NCI-H69 (cell line): ENCODE measurements around the gene STRADA.

Source experiments
- DNase-seq: peaks from one replicate; lab custom pipeline; 2025; lab: John Stamatoyannopoulos, UW

STRADA gene

DNA sequence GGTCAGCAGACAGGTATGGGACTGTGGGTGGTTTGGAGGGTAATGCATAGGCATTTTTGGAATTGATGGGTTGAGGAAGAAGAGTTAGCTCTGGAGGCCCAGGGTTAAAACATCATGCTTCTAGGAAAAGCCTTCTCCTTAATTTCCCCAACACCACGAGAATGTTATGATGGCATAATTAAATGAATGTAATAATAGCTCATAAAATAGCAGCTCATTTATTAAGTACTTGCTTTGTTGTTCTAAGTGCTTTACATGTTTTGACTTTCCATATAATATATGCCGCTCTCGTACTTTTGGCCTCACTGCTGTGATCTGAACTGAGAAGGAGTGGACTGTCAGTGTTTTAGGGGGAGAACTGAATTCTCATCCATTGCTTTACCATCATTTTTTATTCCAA is 56.0 kb downstream of the STRADA start:
- no peak for DNase-seq

DNA sequence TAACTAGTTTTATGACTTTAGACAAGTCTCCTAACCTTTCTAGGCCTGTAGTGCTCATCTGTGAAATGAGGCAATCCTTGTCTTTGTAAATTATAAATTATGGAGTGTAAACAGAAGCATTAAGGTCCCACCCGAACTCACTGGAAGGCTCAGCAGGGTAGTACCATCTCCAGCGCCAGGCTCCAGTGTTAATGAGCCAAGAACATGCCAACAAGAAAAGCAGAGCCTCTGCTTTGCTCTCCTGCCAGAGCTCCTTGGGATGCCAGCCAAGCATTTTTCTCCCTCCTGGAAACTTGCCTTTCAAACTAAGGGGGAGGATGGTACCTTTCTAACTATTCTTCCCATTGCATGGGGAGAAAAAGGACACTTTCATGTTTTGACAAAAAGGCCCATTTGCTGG is 56.6 kb downstream of the STRADA start:
- peak; percentile 73 for DNase-seq

DNA sequence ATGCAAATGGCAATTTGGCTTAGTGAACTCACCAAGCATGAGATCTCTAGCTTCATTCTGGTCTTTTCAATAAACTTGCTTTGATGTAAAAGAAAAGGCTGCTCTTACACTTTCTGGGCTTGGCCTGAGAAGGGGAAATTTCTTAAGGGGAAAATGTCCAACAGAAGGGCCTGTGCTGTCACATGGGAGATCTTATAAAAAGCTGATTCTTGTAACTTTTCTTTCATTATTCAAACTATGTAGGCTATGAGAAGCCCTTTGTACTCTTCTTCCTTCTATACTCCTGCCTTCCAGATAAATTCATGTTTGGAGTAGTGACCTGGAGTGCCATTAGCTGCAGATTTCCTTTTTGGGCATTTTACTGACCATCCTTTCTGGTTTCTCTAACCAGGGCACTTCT is 58.6 kb downstream of the STRADA start:
- no peak for DNase-seq

DNA sequence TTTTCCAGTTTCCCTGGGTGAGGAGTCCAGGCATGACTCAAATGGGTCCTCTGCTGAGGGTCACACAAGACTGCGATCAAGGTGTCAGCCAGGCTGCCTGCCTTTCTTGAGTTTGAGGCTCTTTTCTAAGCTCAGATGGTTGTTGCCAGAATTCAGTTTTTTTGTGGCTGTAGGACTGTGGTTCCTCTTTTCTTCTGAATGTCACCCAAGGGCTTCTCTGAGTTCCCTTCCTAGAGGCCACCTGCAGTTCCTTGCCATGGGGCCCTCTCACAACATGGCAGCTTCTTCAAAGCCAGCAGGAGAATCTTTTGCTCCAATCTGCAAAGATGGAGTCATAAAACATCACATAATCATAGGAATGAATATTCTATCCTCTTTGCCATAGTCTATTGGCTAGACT is 59.2 kb downstream of the STRADA start:
- DNase-seq: no peak

DNA sequence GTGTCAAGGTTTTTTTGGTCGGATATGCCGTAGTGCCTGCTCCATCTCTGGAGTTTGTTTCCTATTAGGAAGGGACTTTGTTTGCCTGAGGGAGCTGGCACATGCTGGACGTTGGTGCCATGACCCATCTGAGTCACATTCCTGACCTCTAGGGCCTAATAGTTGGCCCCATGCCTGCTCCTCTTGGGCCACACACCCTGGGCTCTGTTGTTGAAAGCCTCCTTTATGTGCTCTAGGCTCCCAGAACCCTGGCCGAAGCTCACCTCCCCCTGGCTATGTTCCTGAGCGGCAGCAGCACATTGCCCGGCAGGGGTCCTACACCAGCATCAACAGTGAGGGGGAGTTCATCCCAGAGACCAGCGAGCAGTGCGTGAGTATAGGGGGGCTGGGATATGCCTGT is 60.1 kb downstream of the STRADA start:
- no peak for DNase-seq

DNA sequence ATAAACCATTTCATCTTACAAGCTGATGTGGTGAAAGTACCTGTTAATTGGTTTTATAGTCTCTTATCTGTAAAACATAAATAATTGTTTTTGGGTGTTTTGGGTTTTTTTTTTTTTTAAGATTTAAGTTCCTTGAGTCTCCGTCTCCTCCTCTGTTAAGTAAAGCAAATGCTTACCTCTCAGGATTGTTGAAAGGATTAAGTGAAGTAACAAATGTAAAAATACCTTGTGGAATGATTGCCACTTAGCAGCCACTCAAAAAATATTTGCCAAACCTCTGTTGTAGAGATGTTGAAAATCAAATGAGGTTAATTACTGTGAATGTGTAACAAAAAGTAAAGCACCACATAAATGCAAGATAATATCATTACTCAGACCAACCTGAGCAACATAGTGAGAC is 60.9 kb downstream of the STRADA start:
- DNase-seq: no peak

DNA sequence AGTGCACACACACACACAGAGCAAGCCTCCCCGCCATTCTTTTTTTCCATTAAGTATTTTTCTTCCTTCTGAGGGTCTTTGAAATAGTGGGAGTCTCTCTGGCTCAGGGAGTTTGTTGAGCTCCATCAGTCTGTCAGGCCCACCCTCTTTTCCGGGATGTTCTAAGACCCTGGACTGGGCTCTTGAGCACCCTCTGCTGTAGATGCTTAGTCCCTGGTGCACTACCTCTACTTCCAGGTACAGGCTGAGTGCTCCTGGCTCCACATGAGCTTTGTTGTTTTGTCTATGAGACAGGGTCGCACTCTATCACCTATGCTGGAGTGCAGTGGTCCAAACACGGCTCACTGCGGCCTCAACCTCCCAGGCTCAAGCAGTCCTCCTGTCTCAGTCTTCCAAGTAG is 62.4 kb downstream of the STRADA start:
- no peak for DNase-seq

DNA sequence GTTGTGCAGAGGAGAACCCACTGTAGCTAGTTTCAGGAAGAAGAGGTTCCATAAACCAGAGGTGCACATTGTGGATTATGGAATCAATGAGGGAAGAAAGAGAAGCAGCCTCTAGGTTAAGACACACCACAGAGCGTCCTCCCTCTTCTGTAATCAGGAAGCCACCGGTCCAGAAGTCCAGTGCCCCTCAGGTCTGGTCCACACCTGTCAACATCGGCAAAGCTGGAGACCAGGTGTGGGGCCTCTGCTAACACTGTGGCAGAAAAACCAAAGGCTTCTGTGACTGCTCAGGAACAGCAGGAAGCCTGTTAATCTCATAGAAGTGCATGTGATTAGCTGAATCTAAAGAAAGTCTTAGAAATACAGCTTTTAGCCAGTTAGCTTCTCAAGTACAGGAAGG is 65.0 kb downstream of the STRADA start:
- DNase-seq: no peak

DNA sequence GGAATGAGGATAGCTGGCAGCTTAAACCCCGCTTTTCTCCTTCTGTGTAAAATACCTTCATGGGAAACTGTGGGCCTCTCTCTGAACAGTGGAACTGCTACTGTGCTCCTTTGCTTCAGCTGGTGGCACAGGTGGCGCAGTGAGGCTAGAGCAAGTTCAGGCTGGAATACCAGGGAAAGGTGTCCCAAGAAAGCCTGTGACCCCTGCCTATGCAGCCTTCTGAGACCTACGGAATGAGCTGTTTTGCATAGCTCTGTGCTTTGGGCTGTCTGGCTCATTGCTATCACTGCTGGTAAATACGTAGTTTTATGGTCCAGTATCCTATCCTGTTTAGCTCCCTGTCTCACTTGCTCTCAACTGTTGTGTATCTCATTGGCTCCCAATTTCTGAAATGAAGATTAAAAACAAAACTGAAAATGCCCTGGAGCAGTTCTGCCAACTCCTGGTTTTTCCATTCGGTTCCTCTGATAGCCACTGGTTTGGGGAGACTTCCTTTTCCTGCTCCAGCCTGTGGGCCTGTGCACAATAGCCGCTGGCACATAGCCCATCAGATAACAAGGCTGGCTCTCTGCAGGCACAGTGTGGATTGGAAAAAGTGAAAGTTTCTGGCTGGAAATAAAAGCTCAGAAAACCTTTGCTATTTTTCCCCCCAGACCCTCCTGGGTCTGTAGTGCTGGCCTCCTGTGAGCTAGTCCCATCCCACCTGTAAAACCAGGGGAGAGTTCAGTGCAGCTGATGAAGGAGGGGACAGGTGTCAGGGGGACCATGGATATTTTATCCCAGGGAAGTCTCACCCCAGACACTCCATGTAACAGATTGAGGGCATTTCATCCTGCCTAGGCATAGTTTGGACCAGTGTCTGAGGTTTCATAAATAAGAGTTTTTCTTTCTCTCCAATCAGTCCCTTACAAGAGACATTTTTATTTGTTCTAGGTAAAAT is 65.7 kb downstream of the STRADA start:
- DNase-seq: peak; percentile 77

DNA sequence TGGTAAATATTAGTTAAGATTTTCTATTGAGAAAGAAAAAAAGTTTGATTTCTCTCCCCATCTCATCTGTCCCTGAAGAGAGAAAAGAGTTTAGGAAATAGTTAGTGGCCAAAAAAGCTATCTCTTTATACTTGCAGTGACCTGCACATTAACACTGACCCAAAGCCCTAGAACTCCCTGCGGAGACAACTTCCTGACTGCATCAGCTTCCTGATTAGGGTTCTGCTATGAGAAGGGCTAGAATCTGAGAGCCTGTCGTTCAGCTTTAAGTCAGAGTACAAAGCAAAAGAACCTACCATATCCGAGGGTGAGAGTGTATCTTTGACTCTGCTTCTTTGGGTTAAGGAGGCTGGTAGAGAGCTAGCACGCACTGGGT is 66.4 kb downstream of the STRADA start:
- DNase-seq: peak; percentile 66

DNA sequence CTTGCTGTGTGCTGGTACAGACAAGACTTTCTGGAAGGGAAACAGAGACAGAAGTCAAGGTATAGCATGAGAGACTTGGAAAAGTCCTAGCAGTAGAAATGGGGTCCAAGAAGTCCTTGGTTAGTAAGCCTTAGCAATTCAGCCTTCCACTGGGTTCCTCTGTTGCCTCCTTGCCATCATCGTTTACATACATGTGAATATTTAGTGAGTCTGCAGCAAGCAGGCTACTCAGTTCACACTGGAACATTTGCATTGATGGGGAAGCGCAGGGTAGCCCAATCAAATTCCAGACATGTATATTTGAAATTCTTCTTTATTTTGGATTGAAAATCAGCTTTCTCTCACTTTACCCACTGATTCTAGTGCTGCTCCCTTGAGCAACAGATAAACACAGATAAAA is 68.7 kb downstream of the STRADA start:
- DNase-seq: no peak

DNA sequence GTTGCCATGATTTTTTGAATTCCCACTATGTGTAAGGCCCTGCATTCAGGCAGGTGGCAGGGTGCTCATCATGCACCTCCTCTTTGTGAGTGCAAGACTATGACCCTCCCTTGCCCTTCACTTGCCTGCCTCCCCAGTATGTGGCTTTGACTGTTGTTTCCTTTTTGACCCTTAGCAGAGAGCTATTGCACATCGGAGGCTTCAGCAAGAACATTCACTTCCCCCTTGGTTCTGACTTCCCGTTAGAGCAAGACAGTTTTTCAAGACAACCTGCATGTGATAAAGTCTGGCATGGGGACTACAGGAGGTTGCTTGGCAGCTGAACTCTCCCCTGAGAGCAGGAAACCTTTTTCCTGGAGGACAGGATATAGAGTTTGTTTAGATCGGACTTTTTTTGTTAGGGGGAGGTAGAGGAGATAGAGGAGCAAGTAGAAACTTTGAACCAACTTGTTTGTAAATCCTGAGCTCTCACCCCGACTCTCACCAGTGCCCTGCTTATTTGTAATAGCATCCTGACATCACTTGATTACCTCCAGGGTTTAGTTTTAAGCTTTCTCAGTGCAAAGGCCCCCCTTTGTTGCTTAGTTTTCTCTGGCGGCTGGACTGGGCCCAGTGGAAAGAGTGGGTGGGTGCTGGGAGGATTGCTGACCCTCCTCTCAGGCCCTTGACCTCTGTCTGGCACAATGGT is 75.9 kb downstream of the STRADA start:
- no peak for DNase-seq

DNA sequence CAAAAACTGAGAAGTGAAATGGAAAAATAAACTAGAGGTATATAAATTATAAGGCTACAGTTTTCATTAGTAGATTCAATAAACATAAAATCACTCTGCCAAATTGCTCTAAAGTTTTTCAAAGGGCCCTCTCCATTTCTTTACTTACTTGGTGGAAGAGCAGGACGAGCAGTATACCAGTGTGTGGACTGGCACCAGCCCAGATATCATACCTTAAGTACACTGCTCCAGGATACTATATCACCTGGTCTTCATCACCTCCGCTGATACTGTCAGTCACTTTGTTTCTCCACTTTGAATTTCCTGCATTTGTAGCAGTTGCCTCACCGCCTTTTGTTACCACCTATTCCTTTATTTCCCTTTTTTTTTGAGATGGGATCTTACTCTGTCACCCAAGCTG is 81.7 kb downstream of the STRADA start:
- no peak for DNase-seq

DNA sequence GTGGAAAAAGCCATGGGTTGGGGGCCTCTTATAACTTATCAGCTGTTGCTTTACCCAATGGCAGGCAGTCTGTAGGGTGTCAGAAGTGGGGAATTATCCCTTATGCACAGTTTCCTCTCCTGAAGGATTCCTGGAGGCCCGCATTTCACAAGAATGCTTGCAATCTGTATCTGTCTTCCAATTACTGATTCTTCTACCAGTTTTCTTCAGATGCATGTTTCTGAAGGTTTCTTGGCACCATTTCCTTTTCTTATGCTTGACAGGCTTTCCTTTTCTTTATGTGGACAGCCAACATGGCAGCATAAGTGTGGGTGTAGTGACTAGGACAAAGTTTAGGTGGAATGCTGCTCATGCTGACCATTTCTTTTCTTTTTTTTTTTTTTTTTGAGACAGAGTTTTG is 83.2 kb downstream of the STRADA start:
- no peak for DNase-seq

DNA sequence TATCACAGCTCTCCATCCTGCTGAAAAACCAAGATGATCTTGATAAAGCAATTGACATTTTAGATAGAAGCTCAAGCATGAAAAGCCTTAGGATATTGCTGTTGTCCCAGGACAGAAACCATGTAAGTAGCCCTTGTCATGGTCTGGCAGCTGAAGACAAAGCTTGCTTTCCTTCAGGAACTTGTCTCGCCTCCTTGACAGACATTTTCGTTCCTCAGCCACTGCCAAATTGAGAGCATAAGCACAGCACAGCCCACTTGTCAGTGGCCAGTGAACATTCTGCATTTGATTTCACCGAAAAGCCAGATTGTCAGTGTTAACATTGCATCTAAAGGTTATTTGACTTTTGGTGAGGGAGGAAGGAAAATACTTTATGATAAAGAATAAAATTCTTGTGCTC is 83.8 kb downstream of the STRADA start:
- no peak for DNase-seq

DNA sequence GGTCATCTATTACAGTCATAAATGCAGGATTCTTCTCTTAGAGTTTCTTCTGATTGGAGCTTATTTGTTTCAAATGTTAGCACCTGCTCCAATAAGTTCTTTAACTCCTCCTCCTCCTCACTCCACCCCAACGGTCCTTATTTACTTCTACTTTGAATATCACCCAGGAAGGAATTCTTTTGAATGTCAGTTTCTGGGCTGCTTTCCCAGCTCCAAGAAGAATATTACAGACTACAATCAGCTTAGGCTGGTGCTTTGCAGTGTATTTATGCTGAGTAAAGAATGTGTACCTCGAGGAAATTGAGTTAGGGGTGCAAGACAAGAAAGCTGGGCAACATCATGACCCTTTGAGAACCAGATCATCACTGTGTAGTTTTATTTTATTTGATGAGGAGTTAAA is 88.5 kb downstream of the STRADA start:
- DNase-seq: no peak
